Endothelial cell (in vitro differentiated cells): ENCODE measurements around the gene CTAGE8. TPM values are rescaled to one million over a fixed set of nuclear protein-coding genes. Genes with fewer than 3 reads are reported as not detected.
"Not testable (repeated sequence)": the region's sequence is repeated elsewhere in the genome, so short reads cannot be mapped to it uniquely, and the experiment has no call there.

Experiments used
- DNase-seq: peaks from one replicate; pipeline ENCODE4 v3.0.0; 2021; ENCODE audit warnings: low spot score
- H3K27ac Mint-ChIP-seq: one replicate; pipeline ENCODE4 v1.8.0; 2021; ENCODE audit warnings: mixed read lengths, inconsistent platforms; ENCODE audit not compliant: unreplicated experiment
- H3K27me3 Mint-ChIP-seq: one replicate; pipeline ENCODE4 v1.8.0; 2021; ENCODE audit warnings: mild to moderate bottlenecking, moderate library complexity, mixed read lengths, inconsistent platforms; ENCODE audit not compliant: unreplicated experiment
- H3K36me3 Mint-ChIP-seq: one replicate; pipeline ENCODE4 v1.8.0; 2021; ENCODE audit warnings: mild to moderate bottlenecking, low read depth, mixed read lengths, inconsistent platforms; ENCODE audit not compliant: unreplicated experiment
- H3K4me1 Mint-ChIP-seq: one replicate; pipeline ENCODE4 v1.8.0; 2021; ENCODE audit warnings: mild to moderate bottlenecking, mixed read lengths, inconsistent platforms; ENCODE audit not compliant: unreplicated experiment
- H3K4me3 Mint-ChIP-seq: one replicate; pipeline ENCODE4 v1.8.0; 2021; ENCODE audit warnings: mild to moderate bottlenecking, mixed read lengths, inconsistent platforms; ENCODE audit not compliant: unreplicated experiment
- H3K9me3 Mint-ChIP-seq: one replicate; pipeline ENCODE4 v1.8.0; 2021; ENCODE audit warnings: mixed read lengths, inconsistent platforms; ENCODE audit not compliant: unreplicated experiment
- total RNA-seq: library from RNA; stranded (reverse); fragmentation: NEBNext Ultra II Directional; extraction: Animal tissue kit (Norgen Biotek cat#: 25700); gene quantifications from one replicate; pipeline ENCODE4 v1.2.1, GENCODE V29; 2021; ENCODE audit not compliant: unreplicated experiment

The CTAGE8 gene
- total RNA-seq, 1 donor from 2014 or later = 0.80 TPM

DNA sequence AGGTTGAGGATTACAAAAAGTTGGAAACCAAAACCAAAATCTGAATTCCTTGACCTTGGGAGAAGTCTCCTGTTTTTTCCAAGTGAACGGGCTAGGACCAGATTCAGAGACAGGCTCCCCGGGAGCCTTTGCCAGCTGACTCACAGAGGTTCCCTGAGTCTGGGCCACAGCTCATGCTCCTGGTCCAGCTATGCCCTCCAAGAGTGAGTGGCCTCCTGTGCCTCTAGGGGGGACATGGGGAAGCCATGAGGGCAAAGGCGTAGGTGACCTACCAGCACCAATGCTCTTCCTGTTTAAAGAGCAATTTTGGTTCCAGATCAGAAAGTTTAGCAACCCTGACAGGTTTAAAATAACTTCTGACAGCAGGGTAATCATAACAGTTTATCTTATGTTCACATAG is 40.3 kb downstream of the CTAGE8 start:
- H3K4me3 Mint-ChIP-seq, H3K4me1 Mint-ChIP-seq, H3K27ac Mint-ChIP-seq, H3K36me3 Mint-ChIP-seq, H3K9me3 Mint-ChIP-seq, H3K27me3 Mint-ChIP-seq, DNase-seq: not testable (repeated sequence)

DNA sequence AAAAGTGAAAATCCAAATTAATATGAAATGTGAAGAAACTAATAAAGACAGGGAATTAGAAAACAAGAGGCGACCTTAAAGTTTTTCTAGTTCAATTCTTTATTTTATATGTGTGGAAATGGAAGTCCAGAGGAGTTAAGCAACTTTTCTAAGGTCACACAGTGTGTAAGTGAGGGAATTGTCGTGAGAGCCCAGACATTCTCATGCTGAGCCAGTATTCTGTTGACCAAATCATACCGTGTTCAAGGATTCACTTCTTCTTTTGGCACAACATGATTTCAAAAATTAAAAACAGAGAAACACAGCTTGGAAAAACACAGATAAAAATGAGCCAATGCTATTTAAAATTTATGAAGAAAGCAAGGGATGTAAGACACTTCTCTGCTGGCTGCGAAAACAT is 42.2 kb downstream of the CTAGE8 start:
- H3K4me3 Mint-ChIP-seq, H3K36me3 Mint-ChIP-seq, DNase-seq, H3K9me3 Mint-ChIP-seq, H3K4me1 Mint-ChIP-seq, H3K27ac Mint-ChIP-seq, H3K27me3 Mint-ChIP-seq: not testable (repeated sequence)

DNA sequence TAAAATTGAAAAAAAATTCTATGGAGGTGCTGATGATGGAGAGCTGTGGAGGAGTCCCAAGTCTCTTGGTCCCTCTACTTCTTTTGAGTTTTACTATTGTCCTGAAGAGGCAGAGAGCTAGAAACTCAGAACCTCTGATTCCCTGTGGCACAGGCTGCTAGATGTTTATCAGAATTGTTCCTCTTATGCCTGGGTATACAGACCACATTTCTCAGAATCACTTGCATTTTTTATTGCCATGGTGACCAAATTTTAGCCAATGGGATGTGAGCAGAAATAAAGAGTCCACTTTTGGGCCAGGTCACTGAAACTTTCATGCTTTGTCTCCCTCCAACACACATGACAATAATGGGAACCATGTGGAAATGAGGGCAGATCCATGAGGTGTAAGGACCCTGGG is 45.4 kb downstream of the CTAGE8 start:
- not testable (repeated sequence) for H3K9me3 Mint-ChIP-seq, H3K4me3 Mint-ChIP-seq, H3K27me3 Mint-ChIP-seq, H3K36me3 Mint-ChIP-seq, DNase-seq, H3K27ac Mint-ChIP-seq, H3K4me1 Mint-ChIP-seq

DNA sequence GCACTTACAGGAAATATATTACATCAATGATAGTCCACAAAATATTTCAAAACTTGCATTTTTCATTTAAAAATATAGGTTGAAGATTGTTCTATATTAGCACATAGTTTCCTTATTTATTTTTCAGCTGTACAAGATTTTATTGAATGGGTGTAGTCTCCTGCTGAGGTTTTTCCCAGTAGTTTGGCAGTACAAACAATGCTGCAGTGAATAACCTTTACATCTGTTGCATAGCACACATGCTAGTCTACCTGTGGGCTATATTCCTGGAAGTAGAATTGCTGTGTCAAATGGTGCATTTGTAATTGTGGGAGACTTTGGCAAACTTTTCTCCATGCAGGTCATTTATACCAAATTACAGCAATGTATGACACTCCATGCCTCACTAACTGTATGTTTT is 48.6 kb downstream of the CTAGE8 start:
- H3K27me3 Mint-ChIP-seq, H3K4me1 Mint-ChIP-seq, DNase-seq, H3K9me3 Mint-ChIP-seq, H3K4me3 Mint-ChIP-seq, H3K27ac Mint-ChIP-seq, H3K36me3 Mint-ChIP-seq: not testable (repeated sequence)

DNA sequence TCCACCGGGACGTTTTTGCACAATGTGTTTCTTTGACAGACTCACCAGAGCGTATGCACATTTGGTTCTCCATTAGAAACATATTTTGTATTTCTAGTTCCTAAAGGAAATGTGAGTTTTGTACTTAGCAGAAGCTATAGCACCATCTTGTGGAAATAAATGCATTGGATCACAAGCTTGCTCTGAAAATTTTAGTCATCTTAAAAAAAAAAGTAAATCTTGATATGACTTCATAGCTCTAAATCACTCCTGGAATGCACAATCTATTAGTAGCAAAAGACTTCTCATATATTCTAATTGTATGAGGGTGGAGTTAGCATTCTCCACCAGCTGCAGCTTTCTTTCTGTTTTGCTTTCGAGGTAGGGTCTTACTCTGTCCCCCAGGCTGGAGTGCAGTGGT is 49.9 kb downstream of the CTAGE8 start:
- H3K9me3 Mint-ChIP-seq, H3K27me3 Mint-ChIP-seq, H3K36me3 Mint-ChIP-seq, H3K4me3 Mint-ChIP-seq, H3K27ac Mint-ChIP-seq, DNase-seq, H3K4me1 Mint-ChIP-seq: not testable (repeated sequence)

DNA sequence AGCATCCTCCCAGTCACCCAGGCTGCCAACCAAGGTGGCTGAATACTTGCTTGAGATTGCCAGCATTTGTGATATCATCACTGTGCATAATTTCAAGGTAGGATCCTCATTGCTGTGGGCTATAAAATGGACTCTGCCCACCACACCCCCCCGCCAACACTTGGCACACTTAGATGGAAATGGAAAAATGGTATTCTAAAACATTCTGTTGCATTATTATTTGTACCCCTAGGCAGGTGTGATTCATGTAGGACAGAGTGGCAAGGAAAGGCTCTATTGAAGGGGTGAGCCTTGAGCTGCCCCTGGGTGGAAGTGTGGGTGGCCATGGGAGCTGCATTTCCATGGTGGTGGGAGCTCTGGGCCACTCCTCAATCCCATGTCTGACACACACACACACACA is 50.5 kb downstream of the CTAGE8 start:
- not testable (repeated sequence) for H3K27me3 Mint-ChIP-seq, H3K27ac Mint-ChIP-seq, DNase-seq, H3K9me3 Mint-ChIP-seq, H3K36me3 Mint-ChIP-seq, H3K4me1 Mint-ChIP-seq, H3K4me3 Mint-ChIP-seq

DNA sequence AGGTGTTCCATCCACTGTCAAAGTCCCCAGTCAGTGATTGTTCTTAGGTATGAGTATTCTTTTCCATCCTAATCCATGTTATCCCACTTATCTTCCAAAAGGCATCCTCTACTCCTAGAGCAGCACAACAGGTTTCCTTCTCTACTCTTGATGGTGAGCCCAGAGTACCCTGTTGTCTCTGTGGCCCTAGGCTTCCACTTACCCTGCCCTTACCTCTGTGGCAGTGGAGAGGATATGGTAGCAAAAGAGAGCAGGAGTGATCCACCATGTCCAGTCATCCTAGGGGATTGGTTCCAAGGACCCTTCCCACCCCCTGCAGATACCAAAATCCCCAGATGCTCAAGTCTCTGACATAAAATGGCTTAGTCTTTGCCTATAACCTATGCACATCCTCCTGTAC is 51.9 kb downstream of the CTAGE8 start:
- H3K9me3 Mint-ChIP-seq, H3K36me3 Mint-ChIP-seq, H3K4me1 Mint-ChIP-seq, H3K27me3 Mint-ChIP-seq, H3K27ac Mint-ChIP-seq, H3K4me3 Mint-ChIP-seq, DNase-seq: not testable (repeated sequence)

Other genes starting within 250 kb of the CTAGE8 start
- not detected for gene OR2A5, start 220.3 kb downstream of the CTAGE8 start, total RNA-seq
- gene OR2A25, start 199.5 kb downstream of the CTAGE8 start, total RNA-seq = not detected
- gene OR2A12, start 183.0 kb downstream of the CTAGE8 start, total RNA-seq = not detected
- gene OR2A2, start 159.7 kb downstream of the CTAGE8 start, total RNA-seq = not detected
- gene OR2A14, start 146.1 kb downstream of the CTAGE8 start, total RNA-seq = not detected
- 3.3 TPM for gene CTAGE4, start 85.8 kb downstream of the CTAGE8 start, total RNA-seq
- gene ARHGEF35, start 73.5 kb downstream of the CTAGE8 start, total RNA-seq = 6.1 TPM
- gene OR2A42, start 29.7 kb downstream of the CTAGE8 start, total RNA-seq = 0.08 TPM
- 2.6 TPM for gene OR2A7, start 4.5 kb downstream of the CTAGE8 start, total RNA-seq
- gene OR2A1, start 43.1 kb upstream of the CTAGE8 start, total RNA-seq = not detected
- gene ARHGEF5, start 86.1 kb upstream of the CTAGE8 start, total RNA-seq = 11.9 TPM
- gene NOBOX, start 134.4 kb upstream of the CTAGE8 start, total RNA-seq = not detected